IMR-90 (cell line): Measurements from ENCODE around the gene PNP. TPM values are rescaled to one million over a fixed set of nuclear protein-coding genes. Genes with fewer than 3 reads are reported as not detected.

Experiments used
- ATAC-seq: fragments of 200-7000 bp; cut with Tn5 transposase; 2 replicates; pipeline ENCODE4 v1.9.1; 2020; ENCODE audit warnings: low read depth, mild to moderate bottlenecking, moderate library complexity
- BruUV-seq: library from RNA; stranded (reverse); fragments of 400-500 nt; replicated peaks from 2 replicates; lab custom pipeline; 2021; lab: Mats Ljungman, UMichigan
- CTCF ChIA-PET: fragments of 300-600 bp; formaldehyde crosslinking; extraction: SDS; loops from one replicate; lab custom pipeline; 2021; ENCODE audit warnings: antibody characterized with exemption; lab: Yijun Ruan, JAX
- POLR2A ChIA-PET: fragments of 300-600 bp; sonication (Branson Sonifier 250); formaldehyde crosslinking; loops from one replicate; lab custom pipeline; 2022; ENCODE audit warnings: antibody characterized with exemption; ENCODE audit not compliant: unreplicated experiment; lab: Charles Lee
- DNase-seq: peaks from one replicate; pipeline ENCODE4 v3.0.0; 2013
- H2AFZ ChIP-seq: replicated peaks from 2 replicates; pipeline ENCODE3; 2013; ENCODE audit warnings: low read length, mild to moderate bottlenecking; ENCODE audit not compliant: poor library complexity
- H2AK5ac ChIP-seq: 2 replicates; pipeline ENCODE4 v1.6.1; 2013; ENCODE audit warnings: low read depth, low read length, inconsistent platforms
- H2AK9ac ChIP-seq: replicated peaks from 2 replicates; pipeline ENCODE3; 2013; ENCODE audit warnings: mild to moderate bottlenecking, low read depth, low read length, moderate library complexity; ENCODE audit not compliant: poor library complexity
- H2BK120ac ChIP-seq: 2 replicates; pipeline ENCODE4 v1.6.1; 2013; ENCODE audit warnings: low read depth, low read length, inconsistent platforms
- H2BK15ac ChIP-seq: 3 replicates; pipeline ENCODE4 v1.6.1; 2013; ENCODE audit warnings: low read depth, low read length, inconsistent platforms
- H2BK20ac ChIP-seq: 2 replicates; pipeline ENCODE4 v1.6.1; 2013; ENCODE audit warnings: low read depth, mild to moderate bottlenecking, inconsistent platforms, low read length, moderate library complexity
- H2BK5ac ChIP-seq: 2 replicates; pipeline ENCODE4 v1.6.1; 2013; ENCODE audit warnings: mild to moderate bottlenecking, low read depth, low read length, inconsistent platforms; ENCODE audit not compliant: poor library complexity, severe bottlenecking
- H3K14ac ChIP-seq: replicated peaks from 2 replicates; pipeline ENCODE4 v1.6.1; 2013; ENCODE audit warnings: low read depth, low read length, inconsistent platforms
- H3K18ac ChIP-seq: 2 replicates; pipeline ENCODE4 v1.6.1; 2013; ENCODE audit warnings: low read depth, low read length, control low read depth
- H3K23ac ChIP-seq: 2 replicates; pipeline ENCODE4 v1.6.1; 2013; ENCODE audit warnings: low read depth, low read length, inconsistent platforms
- H3K27ac ChIP-seq: 2 replicates; pipeline ENCODE4 v1.5.1; 2013; ENCODE audit warnings: mild to moderate bottlenecking, control low read depth, low read length; ENCODE audit not compliant: insufficient read depth
- H3K27me3 ChIP-seq: 2 replicates; pipeline ENCODE4 v1.6.1; 2013; ENCODE audit warnings: low read length; ENCODE audit not compliant: control insufficient read depth, insufficient read depth
- H3K36me3 ChIP-seq: 2 replicates; pipeline ENCODE4 v1.6.1; 2013; ENCODE audit warnings: low read length, mixed read lengths; ENCODE audit not compliant: control insufficient read depth, insufficient read depth
- H3K4ac ChIP-seq: 2 replicates; pipeline ENCODE4 v1.6.1; 2013; ENCODE audit warnings: low read depth, low read length, inconsistent platforms
- H3K4me1 ChIP-seq: 2 replicates; pipeline ENCODE4 v1.6.1; 2013; ENCODE audit warnings: low read length, mixed read lengths; ENCODE audit not compliant: control insufficient read depth, insufficient read depth
- H3K4me2 ChIP-seq: 2 replicates; pipeline ENCODE4 v1.6.1; 2013; ENCODE audit warnings: low read depth, mild to moderate bottlenecking, control low read depth, low read length, moderate library complexity
- H3K4me3 ChIP-seq: 2 replicates; pipeline ENCODE4 v1.5.1; 2013; ENCODE audit warnings: low read depth, mild to moderate bottlenecking, control low read depth, low read length, moderate library complexity; ENCODE audit not compliant: insufficient read depth
- H3K56ac ChIP-seq: 2 replicates; pipeline ENCODE4 v1.6.1; 2013; ENCODE audit warnings: low read length, inconsistent platforms; ENCODE audit not compliant: insufficient read depth; ENCODE audit errors: extremely low read depth
- H3K79me1 ChIP-seq, 2 experiments: 2 replicates each; pipeline ENCODE4 v1.6.1; 2013; ENCODE audit warnings: low read length in 2 of 2, inconsistent platforms in 1 of 2, low read depth in 1 of 2
- H3K9ac ChIP-seq: 2 replicates; pipeline ENCODE4 v1.6.1; 2013; ENCODE audit warnings: low read depth, low read length, control low read depth
- H3K9me1 ChIP-seq: 2 replicates; pipeline ENCODE4 v1.6.1; 2013; ENCODE audit warnings: low read length, inconsistent platforms; ENCODE audit not compliant: insufficient read depth
- H3K9me3 ChIP-seq: 2 replicates; pipeline ENCODE4 v1.6.1; 2013; ENCODE audit warnings: low read length; ENCODE audit not compliant: control insufficient read depth, insufficient read depth
- H4K20me1 ChIP-seq: 2 replicates; pipeline ENCODE4 v1.6.1; 2013; ENCODE audit warnings: low read length, inconsistent platforms; ENCODE audit not compliant: insufficient read depth
- H4K5ac ChIP-seq: 2 replicates; pipeline ENCODE4 v1.6.1; 2013; ENCODE audit warnings: mild to moderate bottlenecking, low read depth, low read length, control low read depth
- H4K8ac ChIP-seq, 2 experiments: 2 replicates each; pipeline ENCODE4 v1.6.1; 2013; ENCODE audit warnings: low read depth in 2 of 2, low read length in 2 of 2, control low read depth in 1 of 2, inconsistent platforms in 1 of 2
- H4K91ac ChIP-seq: 2 replicates; pipeline ENCODE4 v1.6.1; 2013; ENCODE audit warnings: low read depth, low read length, inconsistent platforms; ENCODE audit not compliant: insufficient read depth
- CEBPB ChIP-seq: IDR thresholded peaks from 2 replicates; pipeline ENCODE4 v1.6.1; 2012; ENCODE audit warnings: low read depth, low read length, improper control_type of control experiment
- CHD1 ChIP-seq: IDR thresholded peaks from 2 replicates; pipeline ENCODE4 v1.6.1; 2012; ENCODE audit warnings: low read depth, low read length, improper control_type of control experiment
- FOS ChIP-seq: fragments of 150-350 bp; IDR thresholded peaks from 2 replicates; pipeline ENCODE4 v1.6.1; 2016; ENCODE audit warnings: low read depth, low read length
- MAFK ChIP-seq: IDR thresholded peaks from 2 replicates; pipeline ENCODE4 v1.6.1; 2012; ENCODE audit warnings: low read depth, low read length, improper control_type of control experiment
- MXI1 ChIP-seq: IDR thresholded peaks from 2 replicates; pipeline ENCODE4 v1.6.1; 2012; ENCODE audit warnings: low read depth, mild to moderate bottlenecking, low read length, moderate library complexity, borderline replicate concordance
- NFE2L2 ChIP-seq: fragments of 150-350 bp; IDR thresholded peaks from 2 replicates; pipeline ENCODE4 v1.6.1; 2016; ENCODE audit warnings: low read depth, mild to moderate bottlenecking, low read length
- POLR2A ChIP-seq: IDR thresholded peaks from 2 replicates; pipeline ENCODE4 v1.6.1; 2012; ENCODE audit warnings: mild to moderate bottlenecking, low read depth, low read length
- RAD21 ChIP-seq: IDR thresholded peaks from 2 replicates; pipeline ENCODE4 v1.6.1; 2012; ENCODE audit warnings: low read length, improper control_type of control experiment
- RCOR1 ChIP-seq: IDR thresholded peaks from 2 replicates; pipeline ENCODE4 v1.6.1; 2012; ENCODE audit warnings: mild to moderate bottlenecking, low read length, improper control_type of control experiment; ENCODE audit not compliant: insufficient replicate concordance
- RFX5 ChIP-seq: IDR thresholded peaks from 2 replicates; pipeline ENCODE4 v1.8.0; 2012; ENCODE audit warnings: low read depth, mild to moderate bottlenecking, low read length, moderate library complexity
- SMC3 ChIP-seq: fragments of 150-350 bp; IDR thresholded peaks from 2 replicates; pipeline ENCODE4 v1.6.1; 2016; ENCODE audit warnings: low read depth, mild to moderate bottlenecking, antibody characterized with exemption, low read length, moderate library complexity
- WGBS, 2 experiments: methylation state at CpG; one replicate each; pipeline versions ENCODE4 v1.1.5 to v1.1.7; 2013; ENCODE audit warnings: missing lambda C conversion rate in 2 of 2; ENCODE audit not compliant: insufficient read length in 1 of 2; ENCODE audit errors: extremely low coverage in 2 of 2; 5-methylcytosine and 5-hydroxymethylcytosine counted together
- dilution Hi-C: fragments of 300-500 bp; cut with HindIII; formaldehyde crosslinking; loops from one replicate; pipeline ENCODE4 v1.14.3; 2018; ENCODE audit warnings: low sequenced_read_pairs; ENCODE audit not compliant: unreplicated experiment
- in situ Hi-C: fragments of 300-500 bp; cut with MboI; formaldehyde crosslinking; loops from 3 replicates; pipeline ENCODE4 v1.14.3; 2019; ENCODE audit warnings: low sequenced_read_pairs, inconsistent platforms, mixed read lengths
- intact Hi-C: fragments of 100-400 bp; cut with micrococcal nuclease; formaldehyde crosslinking; loops from 2 replicates; pipeline ENCODE4 v1.10.0; 2022
- polyA plus RNA-seq, 3 experiments: library from polyadenylated mRNA; depleted of rRNA; stranded (reverse); fragments of >200 nt; gene quantifications; 2 replicates each; pipeline ENCODE4 v1.2.3, GENCODE V29; 2012; ENCODE audit warnings: low replicate concordance in 1 of 3
- total RNA-seq: library from RNA; depleted of rRNA; stranded (reverse); fragments of >200 nt; gene quantifications from 2 replicates; pipeline ENCODE4 v1.2.3, GENCODE V29; 2012
- TF ChIP-seq, protein P1 (sequence below): fragments of 150-350 bp; IDR thresholded peaks from 2 replicates; pipeline ENCODE4 v1.6.1; 2016; ENCODE audit warnings: low read depth, mild to moderate bottlenecking, low read length, moderate library complexity, borderline replicate concordance
- TF ChIP-seq, protein P2 (sequence below): conservative IDR thresholded peaks from 2 replicates; pipeline ENCODE4 v1.5.1; 2012; ENCODE audit warnings: mild to moderate bottlenecking, low read depth, low read length, improper control_type of control experiment
- TF ChIP-seq, protein P3 (sequence below): fragments of 150-350 bp; IDR thresholded peaks from 2 replicates; pipeline ENCODE4 v1.6.1; 2017; ENCODE audit warnings: mild to moderate bottlenecking, antibody characterized with exemption, low read length, low read depth

Gene PNP
- total and polyA plus RNA-seq, 2 of the 4 experiments (the other 2 are of a cell fraction) = 53.4 to 68.8 TPM

DNA sequence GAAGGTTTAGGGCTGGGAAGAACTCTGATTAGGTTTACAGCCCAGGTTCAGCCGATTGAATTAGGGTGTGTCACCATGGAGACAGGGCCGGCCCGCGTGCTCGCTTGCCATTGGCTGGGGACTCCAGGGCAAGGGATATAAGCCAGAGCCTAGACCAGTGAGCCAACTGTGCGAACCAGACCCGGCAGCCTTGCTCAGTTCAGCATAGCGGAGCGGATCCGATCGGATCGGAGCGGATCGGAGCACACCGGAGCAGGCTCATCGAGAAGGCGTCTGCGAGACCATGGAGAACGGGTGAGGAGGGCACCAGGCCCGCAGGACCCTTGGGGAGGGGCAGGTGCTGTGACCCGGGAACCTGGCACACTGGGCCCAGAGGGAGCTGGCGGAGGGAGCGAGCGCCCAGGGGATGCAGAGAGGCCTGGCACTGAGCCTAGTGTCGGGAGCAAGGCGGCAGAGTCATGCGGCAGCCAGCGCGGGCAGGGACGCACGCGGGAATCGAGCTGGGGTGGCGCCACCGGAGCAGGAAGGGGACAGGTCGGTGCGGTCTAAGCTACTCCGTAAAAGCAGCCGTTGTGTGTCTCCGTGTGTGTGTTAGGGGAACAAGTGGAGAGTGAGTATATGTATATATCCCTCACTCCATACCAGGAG, at the start of gene PNP (continued):
- TF ChIP-seq FOS = no peak
- TF ChIP-seq MXI1 = 0 out of 2 replicates have a peak, but pooled peaks have one; percentile 48

DNA sequence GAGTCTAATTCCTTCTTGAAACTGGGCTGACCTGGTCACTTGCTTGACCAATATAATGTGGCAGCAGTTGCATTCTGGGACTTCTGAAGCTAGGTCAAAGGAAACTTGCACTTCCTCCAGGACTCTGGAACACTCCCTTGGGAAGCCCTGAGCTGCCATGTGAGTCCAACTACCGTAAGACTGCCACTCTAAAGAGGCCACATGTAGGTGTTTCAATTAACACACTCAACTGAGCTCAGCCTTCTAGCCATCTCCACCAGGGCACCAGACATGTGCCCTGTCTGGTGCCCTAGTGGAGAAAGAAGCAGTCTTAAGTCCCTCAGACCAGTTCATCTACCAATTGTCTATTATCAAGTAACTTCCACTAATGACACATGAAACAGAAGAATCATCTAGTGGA, 49.8 kb upstream of the PNP start:
- no peaks in the 10 kb centered on the region for H3K9me1 ChIP-seq
- H3K9ac ChIP-seq = no peak overlapping the region
- H3K36me3 ChIP-seq = no peaks in the 10 kb centered on the region
- no TSS peak for BruUV-seq
- H2AFZ ChIP-seq = no peak overlapping the region
- H3K14ac ChIP-seq = no peak overlapping the region
- H4K20me1 ChIP-seq = no peaks in the 10 kb centered on the region
- intact Hi-C loops = no loop called here
- H3K4me2 ChIP-seq = no peak overlapping the region
- POLR2A ChIA-PET = no interaction called here
- no peak overlapping the region for H2BK15ac ChIP-seq
- no peak overlapping the region for H3K56ac ChIP-seq
- no peak overlapping the region for H4K8ac ChIP-seq
- no CpG with 5 or more reads among the region's 1 CpG for WGBS, 2 experiments
- H3K27me3 ChIP-seq = peaks cover 2% of the 10 kb centered on the region
- DNase-seq (no peak), ATAC-seq (no peak)
- H4K5ac ChIP-seq = no peak overlapping the region
- no peak overlapping the region for H2AK5ac ChIP-seq
- no peaks in the 10 kb centered on the region for H3K79me1 ChIP-seq
- H4K91ac ChIP-seq = no peak overlapping the region
- H3K23ac ChIP-seq = no peak overlapping the region
- H2AK9ac ChIP-seq = no peak overlapping the region
- H3K4me3 ChIP-seq = no peak overlapping the region
- no peak overlapping the region for H3K18ac ChIP-seq
- CTCF ChIA-PET = no interaction called here
- no peak overlapping the region for H2BK120ac ChIP-seq
- H3K4ac ChIP-seq = no peak overlapping the region
- no peak overlapping the region for H2BK5ac ChIP-seq
- no peak overlapping the region for H2BK20ac ChIP-seq
- H3K4me1 ChIP-seq = peaks cover 3% of the 10 kb centered on the region; the same call in 1 of the 2 replicates
- dilution Hi-C loops = no loop called here
- no peaks in the 10 kb centered on the region for H3K9me3 ChIP-seq
- no peak overlapping the region for H3K27ac ChIP-seq
- in situ Hi-C loops = loop anchor here (10.0 kb wide), 1 partner anchor 265 kb away; the partner anchor contains the start of genes ANG and RNASE4
- TF ChIP-seq RCOR1 = no peak
- TF ChIP-seq MAFK = no peak
- no peak for TF ChIP-seq CEBPB
- TF ChIP-seq MXI1 = no peak
- TF ChIP-seq, protein P1, sequence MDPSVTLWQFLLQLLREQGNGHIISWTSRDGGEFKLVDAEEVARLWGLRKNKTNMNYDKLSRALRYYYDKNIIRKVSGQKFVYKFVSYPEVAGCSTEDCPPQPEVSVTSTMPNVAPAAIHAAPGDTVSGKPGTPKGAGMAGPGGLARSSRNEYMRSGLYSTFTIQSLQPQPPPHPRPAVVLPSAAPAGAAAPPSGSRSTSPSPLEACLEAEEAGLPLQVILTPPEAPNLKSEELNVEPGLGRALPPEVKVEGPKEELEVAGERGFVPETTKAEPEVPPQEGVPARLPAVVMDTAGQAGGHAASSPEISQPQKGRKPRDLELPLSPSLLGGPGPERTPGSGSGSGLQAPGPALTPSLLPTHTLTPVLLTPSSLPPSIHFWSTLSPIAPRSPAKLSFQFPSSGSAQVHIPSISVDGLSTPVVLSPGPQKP = no peak
- TF ChIP-seq, protein P2, sequence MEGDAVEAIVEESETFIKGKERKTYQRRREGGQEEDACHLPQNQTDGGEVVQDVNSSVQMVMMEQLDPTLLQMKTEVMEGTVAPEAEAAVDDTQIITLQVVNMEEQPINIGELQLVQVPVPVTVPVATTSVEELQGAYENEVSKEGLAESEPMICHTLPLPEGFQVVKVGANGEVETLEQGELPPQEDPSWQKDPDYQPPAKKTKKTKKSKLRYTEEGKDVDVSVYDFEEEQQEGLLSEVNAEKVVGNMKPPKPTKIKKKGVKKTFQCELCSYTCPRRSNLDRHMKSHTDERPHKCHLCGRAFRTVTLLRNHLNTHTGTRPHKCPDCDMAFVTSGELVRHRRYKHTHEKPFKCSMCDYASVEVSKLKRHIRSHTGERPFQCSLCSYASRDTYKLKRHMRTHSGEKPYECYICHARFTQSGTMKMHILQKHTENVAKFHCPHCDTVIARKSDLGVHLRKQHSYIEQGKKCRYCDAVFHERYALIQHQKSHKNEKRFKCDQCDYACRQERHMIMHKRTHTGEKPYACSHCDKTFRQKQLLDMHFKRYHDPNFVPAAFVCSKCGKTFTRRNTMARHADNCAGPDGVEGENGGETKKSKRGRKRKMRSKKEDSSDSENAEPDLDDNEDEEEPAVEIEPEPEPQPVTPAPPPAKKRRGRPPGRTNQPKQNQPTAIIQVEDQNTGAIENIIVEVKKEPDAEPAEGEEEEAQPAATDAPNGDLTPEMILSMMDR = no peak
- no peak for TF ChIP-seq SMC3
- TF ChIP-seq CHD1 = no peak
- TF ChIP-seq RAD21 = no peak
- no peak for TF ChIP-seq RFX5
- TF ChIP-seq, protein P3, sequence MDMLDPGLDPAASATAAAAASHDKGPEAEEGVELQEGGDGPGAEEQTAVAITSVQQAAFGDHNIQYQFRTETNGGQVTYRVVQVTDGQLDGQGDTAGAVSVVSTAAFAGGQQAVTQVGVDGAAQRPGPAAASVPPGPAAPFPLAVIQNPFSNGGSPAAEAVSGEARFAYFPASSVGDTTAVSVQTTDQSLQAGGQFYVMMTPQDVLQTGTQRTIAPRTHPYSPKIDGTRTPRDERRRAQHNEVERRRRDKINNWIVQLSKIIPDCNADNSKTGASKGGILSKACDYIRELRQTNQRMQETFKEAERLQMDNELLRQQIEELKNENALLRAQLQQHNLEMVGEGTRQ = no peak
- TF ChIP-seq POLR2A = no peak
- no peak for TF ChIP-seq NFE2L2
